Lung (tissue), 12 donors: ENCODE results near the gene CYP27C1. TPM values are rescaled to one million over a fixed set of nuclear protein-coding genes. Genes with fewer than 3 reads are reported as not detected.
A peak's percentile ranks its signal among the peaks of the same experiment; 100 is the strongest.
"Not testable (repeated sequence)": the region's sequence is repeated elsewhere in the genome, so short reads cannot be mapped to it uniquely, and the experiment has no call there.

Source experiments
- ATAC-seq: fragments of 200-7000 bp; cut with Tn5 transposase; one replicate; pipeline ENCODE4 v1.9.1; 2020; ENCODE audit warnings: moderate number of reproducible peaks; ENCODE audit not compliant: insufficient read depth, low FRiP score
- DNase-seq, 3 donors: peaks; one replicate each; pipeline ENCODE4 v3.0.0-alpha.2; 2013 to 2017
- H3K27ac ChIP-seq, 2 donors: one replicate each; pipeline ENCODE4 v1.5.1; 2013; ENCODE audit warnings: mild to moderate bottlenecking in 2 of 2, moderate library complexity in 2 of 2, control low read depth in 1 of 2, inconsistent platforms in 1 of 2, low read depth in 1 of 2, low read length in 1 of 2
- H3K27me3 ChIP-seq, 3 donors: one replicate each; pipeline ENCODE4 v1.5.1; 2013; ENCODE audit warnings: low read length in 2 of 3; ENCODE audit not compliant: control insufficient read depth in 3 of 3, insufficient read depth in 3 of 3
- H3K36me3 ChIP-seq, 4 donors: one replicate each; pipeline ENCODE4 v1.5.1; 2013; ENCODE audit warnings: low read length in 4 of 4, mild to moderate bottlenecking in 1 of 4, moderate library complexity in 1 of 4; ENCODE audit not compliant: control insufficient read depth in 4 of 4, insufficient read depth in 4 of 4
- H3K4me1 ChIP-seq, 5 donors: one replicate each; pipeline ENCODE4 v1.5.1; 2013; ENCODE audit warnings: low read length in 5 of 5, mild to moderate bottlenecking in 2 of 5, moderate library complexity in 1 of 5; ENCODE audit not compliant: control insufficient read depth in 5 of 5, insufficient read depth in 5 of 5
- H3K4me3 ChIP-seq: one replicate; pipeline ENCODE4 v1.5.1; 2013; ENCODE audit warnings: mild to moderate bottlenecking, control low read depth, moderate library complexity
- H3K9ac ChIP-seq, 2 donors: one replicate each; pipeline ENCODE4 v1.5.1; 2013; ENCODE audit warnings: low read length in 2 of 2, control low read depth in 1 of 2; ENCODE audit not compliant: insufficient read depth in 1 of 2
- H3K9me3 ChIP-seq, 4 donors: one replicate each; pipeline ENCODE4 v1.5.1; 2013; ENCODE audit warnings: low read length in 3 of 4, mild to moderate bottlenecking in 1 of 4, moderate library complexity in 1 of 4; ENCODE audit not compliant: control insufficient read depth in 4 of 4, insufficient read depth in 3 of 4
- CTCF ChIP-seq: IDR thresholded peaks from 2 replicates; pipeline ENCODE4 v1.5.1; 2012; ENCODE audit warnings: mild to moderate bottlenecking; ENCODE audit errors: control extremely low read depth, extremely low read depth
- WGBS, 2 donors: extraction: QIAGEN DNeasy Blood & Tissue Kit; methylation state at CpG; one replicate each; pipeline ENCODE4 v1.1.7; 2013; 5-methylcytosine and 5-hydroxymethylcytosine counted together
- polyA plus RNA-seq, 2 donors: library from polyadenylated mRNA; stranded (reverse); fragments of 200-250 nt; gene quantifications; one replicate each; pipeline ENCODE4 v1.2.1, GENCODE V29; 2013
- total RNA-seq, 2 donors: library from RNA; depleted of rRNA in 1 of 2; stranded (reverse); fragments of >200 nt in 1 of 2; gene quantifications; one replicate each; pipeline ENCODE4 v1.2.1, GENCODE V29; 2014 to 2021
- donor health status: control.
- donor health status: control.
- donor health status: Bipolar disorder and iron deficiency.
- donor health status: healthy.
- donor health status: DM: yes; HTN: yes; CAD: no.

Gene CYP27C1
- total and polyA plus RNA-seq, 4 donors = 0.04 to 2.9 (median 0.07) TPM

GRCh38 chr2:127216593-127216992 is 3.5 kb downstream of the CYP27C1 start:
- ATAC-seq = no peak
- no peak for DNase-seq
- Histone ChIP-seq H3K4me1 (peaks cover 0 to 13% (median 3%) of the 10 kb centered on the region in 5 donors), H3K27ac (no peak overlapping the region), H3K4me3 (no peak overlapping the region), H3K36me3 (no peaks in the 10 kb centered on the region), H3K27me3 (no peaks in the 10 kb centered on the region), H3K9me3 (peaks cover 0 to 4% (median under 1%) of the 10 kb centered on the region in 4 donors), H3K9ac (no peak overlapping the region)
- 96 to 100% methylated on average over 1 of the region's 1 CpG for WGBS, 2 donors
- TF ChIP-seq CTCF = no peak

GRCh38 chr2:127216095-127216494 is 4.0 kb downstream of the CYP27C1 start:
- peaks cover 0 to 13% (median 3%) of the 10 kb centered on the region in 5 donors for H3K4me1 ChIP-seq
- H3K9me3 ChIP-seq = peaks cover 0 to 4% (median under 1%) of the 10 kb centered on the region in 4 donors
- no peak for TF ChIP-seq CTCF
- H3K9ac ChIP-seq = no peak overlapping the region
- WGBS, 2 donors = 90 to 92% methylated on average over 2 of the region's 2 CpGs
- H3K4me3 ChIP-seq = no peak overlapping the region
- H3K27ac ChIP-seq = no peak overlapping the region
- H3K27me3 ChIP-seq = no peaks in the 10 kb centered on the region
- ATAC-seq (no peak), DNase-seq (no peak)
- H3K36me3 ChIP-seq = no peaks in the 10 kb centered on the region

- H3K27ac ChIP-seq, H3K36me3 ChIP-seq, H3K9ac ChIP-seq, ATAC-seq, DNase-seq, H3K4me1 ChIP-seq, H3K27me3 ChIP-seq, H3K9me3 ChIP-seq, H3K4me3 ChIP-seq: not testable (repeated sequence)
- 96% methylated on average over 2 of the region's 2 CpGs for WGBS, 2 donors
Observed at GRCh38 chr2:127214201-127214600, 5.9 kb downstream of the CYP27C1 start.

GRCh38 chr2:127208313-127208712 is 11.8 kb downstream of the CYP27C1 start:
- peaks cover 0 to 25% (median 3%) of the 10 kb centered on the region in 5 donors for H3K4me1 ChIP-seq
- H3K4me3 ChIP-seq = no peak overlapping the region
- H3K27me3 ChIP-seq = no peaks in the 10 kb centered on the region
- no peak overlapping the region for H3K9ac ChIP-seq
- TF ChIP-seq CTCF = no peak
- no peaks in the 10 kb centered on the region for H3K9me3 ChIP-seq
- no peak overlapping the region for H3K27ac ChIP-seq
- DNase-seq = peak; percentile 77 to 84 (median 81)
- 78 to 83% methylated on average over 4 of the region's 4 CpGs for WGBS, 2 donors
- peaks cover 0 to 1% (median 0%) of the 10 kb centered on the region in 4 donors for H3K36me3 ChIP-seq
- no peak for ATAC-seq
